A673 (cell line): Measurements from ENCODE around the gene NKAPD1.

Experiments
- CTCF ChIP-seq: fragments of 300-800, 200-600 bp; sonication (generic); conservative IDR thresholded peaks from 2 replicates; pipeline ENCODE4 v1.5.1; 2017; ENCODE audit warnings: low read depth, mild to moderate bottlenecking, antibody characterized with exemption, low read length, moderate library complexity, mixed read lengths
- EZH2 ChIP-seq: fragments of 200-600 bp; sonication (generic); IDR thresholded peaks from 2 replicates; pipeline ENCODE4 v1.6.1; 2017; ENCODE audit warnings: borderline replicate concordance, low read depth, mild to moderate bottlenecking, mixed read lengths, antibody characterized with exemption, low read length; ENCODE audit not compliant: poor library complexity, severe bottlenecking

DNA sequence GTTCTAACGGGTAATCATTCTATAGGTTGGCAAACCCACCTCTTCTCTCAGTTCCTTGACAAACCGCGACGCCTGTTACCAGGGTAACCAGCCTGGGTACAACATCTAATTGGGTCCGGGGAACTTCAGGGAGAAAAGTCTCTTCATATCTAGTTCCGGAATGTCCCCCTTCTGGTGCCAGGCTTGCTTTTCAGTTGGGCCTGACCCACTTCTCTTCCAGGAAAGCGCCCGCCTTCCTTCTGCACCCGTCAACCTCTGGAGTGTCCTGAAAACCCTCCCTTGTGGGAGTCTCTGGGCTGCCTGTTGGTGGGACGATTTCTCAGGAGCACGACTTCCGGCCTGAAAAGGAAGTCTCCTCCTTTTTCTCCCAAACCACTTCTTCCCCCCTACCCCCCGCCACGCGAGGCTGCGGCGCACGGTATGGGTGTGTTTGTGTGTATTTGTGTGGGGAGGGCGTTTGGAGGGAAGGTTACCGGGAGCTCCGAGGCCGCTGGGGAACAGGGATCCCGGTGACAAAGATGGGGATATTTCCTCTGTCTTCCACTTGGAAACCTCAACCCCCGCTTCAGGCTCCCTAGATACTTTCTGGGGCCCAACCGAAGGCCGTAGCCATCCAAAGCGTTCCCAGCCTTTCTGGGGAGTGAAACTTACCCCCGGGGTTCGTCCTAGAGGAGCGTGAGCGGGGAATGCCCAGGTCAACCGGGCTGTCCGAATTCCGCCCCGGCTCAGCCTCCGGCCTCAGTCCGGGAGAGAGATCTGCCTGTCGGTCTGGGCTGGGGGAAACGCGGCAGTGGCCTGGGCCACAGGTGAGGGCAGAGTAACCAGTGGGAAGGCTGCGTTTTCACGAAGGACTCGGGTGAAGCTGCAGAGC is at the start of gene NKAPD1, which contains the start of gene PIH1D2:
- 0 out of 2 replicates have a peak, but pooled peaks have one; percentile 16 for TF ChIP-seq CTCF
- TF ChIP-seq EZH2, result no peak
